NCI-H2227 treated with DMSO at 0.1 percent for 48 hours (cell line): Measurements from ENCODE around the gene HYCC1.

ENCODE experiments used
- DNase-seq: peaks from one replicate; lab custom pipeline; 2025; lab: John Stamatoyannopoulos, UW

Gene HYCC1

DNA sequence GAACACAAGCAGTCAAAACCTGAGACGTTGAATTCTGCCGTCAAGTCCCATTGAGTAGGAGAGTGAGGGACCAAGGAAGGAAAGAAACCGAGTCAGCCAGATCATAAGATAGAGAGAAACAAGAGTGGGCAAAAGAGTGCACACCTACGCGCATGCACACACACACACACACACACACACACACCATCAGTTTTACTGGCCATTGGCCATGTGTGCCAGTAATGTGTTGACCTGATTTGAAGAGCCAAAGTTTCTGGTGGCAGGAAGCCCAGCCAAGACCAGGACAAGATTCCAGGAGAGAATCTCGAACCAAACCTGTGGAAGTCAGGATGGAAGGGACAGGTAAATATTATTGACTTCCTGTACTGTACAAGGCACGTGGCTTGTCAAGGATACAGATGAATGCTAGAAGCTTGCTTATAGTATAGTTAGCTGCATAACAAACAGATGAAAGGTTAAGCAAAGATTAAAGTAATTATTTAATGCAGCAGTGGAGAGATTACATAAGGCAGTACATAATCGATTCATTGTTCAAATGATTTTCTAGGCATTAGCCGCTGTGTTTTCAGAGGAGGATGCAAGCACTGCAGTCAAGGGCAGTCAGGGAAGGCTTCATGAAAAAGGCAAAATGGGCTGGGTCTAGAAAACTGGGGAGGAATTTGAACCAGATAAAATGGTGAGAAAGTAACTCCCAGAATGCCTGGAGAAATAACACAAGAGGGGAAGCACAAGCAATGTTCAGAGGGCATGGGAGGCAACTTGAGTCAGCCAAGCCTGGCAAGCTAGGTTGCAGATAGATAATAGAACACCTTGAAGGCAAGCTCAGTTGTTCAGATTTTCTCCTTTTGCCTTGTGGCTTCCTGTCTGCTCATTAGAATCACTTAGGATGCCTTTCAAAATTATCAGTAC is 2.7 kb upstream of the HYCC1 start:
- DNase-seq: no peak

DNA sequence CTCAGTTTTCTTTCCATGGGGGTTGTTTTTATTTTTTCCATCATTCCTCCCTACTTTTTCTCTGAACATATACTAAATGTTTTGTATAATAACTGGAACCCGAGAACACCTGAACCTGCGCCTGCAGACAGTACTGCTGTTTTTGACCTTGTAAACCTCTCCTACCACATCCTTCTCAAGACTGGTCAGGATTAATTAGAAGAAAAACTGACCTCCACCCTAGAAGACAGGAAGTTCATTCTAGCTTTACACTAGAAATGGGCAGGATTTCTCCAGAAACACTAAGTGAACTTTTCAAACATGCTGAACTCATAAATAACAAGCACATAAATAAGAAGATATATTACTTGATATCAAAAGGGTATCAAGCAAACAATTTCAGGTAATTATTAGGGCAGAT is 751 bp upstream of the HYCC1 start:
- DNase-seq: no peak

DNA sequence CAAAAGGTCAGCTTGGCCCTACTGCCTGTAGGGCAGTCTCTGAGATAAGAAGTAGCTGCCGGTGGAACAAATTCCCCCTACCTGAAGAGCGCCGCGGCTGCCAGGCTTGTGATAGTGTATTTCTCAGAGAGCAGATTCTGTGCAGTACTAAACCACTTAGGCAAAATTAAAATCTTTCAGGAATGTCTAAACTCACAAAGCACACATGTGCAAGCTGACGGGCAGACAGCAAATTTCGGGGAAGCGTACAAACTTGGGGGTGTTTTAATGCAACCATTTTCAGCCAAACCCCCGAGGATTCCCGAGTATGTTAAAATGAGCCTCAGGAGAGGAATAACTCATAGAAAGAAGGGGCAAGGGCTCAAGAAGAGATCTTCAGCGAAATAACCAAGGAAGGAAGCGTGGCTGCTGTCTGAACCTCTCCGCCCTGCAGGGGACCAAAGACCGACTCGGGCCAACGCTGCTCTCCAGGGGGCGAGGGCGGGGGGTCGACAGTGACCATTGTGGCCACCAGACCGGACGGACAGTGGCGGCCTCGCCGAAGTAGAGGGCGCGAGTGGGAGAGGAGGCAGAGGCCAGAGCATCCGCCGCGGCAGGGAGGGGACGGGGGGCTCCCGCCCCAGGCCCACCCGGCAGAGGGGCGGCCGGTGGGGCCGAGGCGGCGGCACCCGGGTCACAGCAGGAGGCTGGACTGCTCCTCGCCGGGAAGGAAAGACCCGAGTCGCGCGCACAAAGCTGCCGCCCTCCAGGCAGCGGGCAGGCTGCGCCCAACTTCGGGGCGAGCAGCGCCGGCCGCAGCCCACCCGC is 819 bp downstream of the HYCC1 start:
- DNase-seq: peak; percentile 21

DNA sequence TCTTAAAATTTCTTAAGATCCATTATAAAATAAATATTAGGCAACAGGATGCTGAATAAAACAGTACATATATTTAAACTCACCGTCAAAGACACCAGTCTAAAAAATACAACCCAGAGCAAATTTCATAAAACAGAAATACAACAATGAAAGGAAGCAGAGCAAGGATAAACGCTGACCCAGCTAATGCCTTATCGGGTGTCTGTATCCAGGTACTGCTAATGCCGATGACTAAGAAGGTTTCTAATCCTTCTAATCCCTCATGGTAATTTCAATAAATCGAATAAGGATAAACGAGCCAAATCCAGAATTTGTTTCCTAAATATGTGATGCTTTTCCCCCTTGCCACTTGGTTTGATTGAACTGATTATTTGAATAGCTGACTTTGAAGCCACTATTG is 1.7 kb downstream of the HYCC1 start:
- no peak for DNase-seq

DNA sequence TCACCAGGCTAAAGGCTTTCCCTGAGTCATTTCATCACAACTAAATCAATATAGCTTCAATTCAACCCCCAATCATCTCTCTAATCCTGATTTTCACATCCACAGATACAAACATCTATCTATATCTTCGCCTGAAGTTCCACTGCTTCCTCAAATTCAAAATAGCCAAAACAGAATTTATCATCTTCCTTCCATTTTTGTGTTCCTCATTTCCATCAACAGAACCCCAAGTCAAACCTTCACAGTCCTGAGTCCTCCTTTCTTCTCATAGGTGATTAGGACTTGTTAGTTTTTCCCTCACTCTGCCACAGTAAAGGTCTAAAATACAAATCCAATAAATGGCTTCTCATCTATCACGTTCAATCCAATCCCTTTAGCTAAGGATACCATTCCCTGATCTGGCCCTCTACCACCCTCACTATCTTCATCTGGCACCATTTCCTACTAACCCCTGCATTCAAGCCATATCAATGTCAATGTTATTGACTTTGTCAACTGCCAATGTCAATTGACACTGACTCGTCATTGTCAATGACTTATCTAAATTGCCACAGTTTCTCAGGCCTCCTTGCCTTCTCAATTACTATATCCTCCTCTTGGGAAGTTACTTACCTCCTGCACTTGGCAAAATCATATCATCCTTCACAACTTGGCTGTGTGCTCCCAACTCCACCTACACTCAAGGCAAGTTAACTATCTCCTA is 2.6 kb downstream of the HYCC1 start:
- no peak for DNase-seq

DNA sequence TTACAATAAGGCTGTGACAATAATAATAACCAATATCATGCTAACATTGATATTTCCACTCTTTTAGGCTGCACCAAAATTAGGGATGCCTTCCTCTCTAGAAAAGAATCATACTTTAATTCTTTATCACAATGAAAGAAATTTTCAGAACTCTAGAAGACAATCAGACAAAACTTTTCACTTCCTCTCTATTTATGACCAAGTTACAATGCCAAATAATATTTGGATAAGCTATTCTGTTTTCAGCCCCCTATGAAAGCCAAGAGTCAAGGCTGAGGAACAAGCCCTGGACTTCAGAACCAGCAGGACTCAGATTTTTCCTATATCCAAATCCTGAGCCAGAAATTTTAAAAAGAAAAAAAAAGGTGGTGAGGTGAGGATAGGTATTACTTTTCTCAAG is 4.6 kb downstream of the HYCC1 start:
- no peak for DNase-seq

DNA sequence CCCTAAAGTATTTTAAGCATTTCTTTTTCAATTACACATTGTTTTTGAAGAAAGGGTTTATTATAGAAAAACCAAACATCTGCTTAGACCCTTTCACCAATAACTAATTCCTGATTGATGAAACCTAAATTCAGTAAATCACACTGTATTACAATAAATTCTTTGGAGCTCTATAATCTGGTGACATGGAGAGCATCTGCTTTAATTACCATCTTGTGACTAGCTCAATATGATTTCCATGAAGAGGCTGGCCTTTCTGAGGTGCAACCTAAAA is 9.7 kb downstream of the HYCC1 start:
- DNase-seq: no peak

DNA sequence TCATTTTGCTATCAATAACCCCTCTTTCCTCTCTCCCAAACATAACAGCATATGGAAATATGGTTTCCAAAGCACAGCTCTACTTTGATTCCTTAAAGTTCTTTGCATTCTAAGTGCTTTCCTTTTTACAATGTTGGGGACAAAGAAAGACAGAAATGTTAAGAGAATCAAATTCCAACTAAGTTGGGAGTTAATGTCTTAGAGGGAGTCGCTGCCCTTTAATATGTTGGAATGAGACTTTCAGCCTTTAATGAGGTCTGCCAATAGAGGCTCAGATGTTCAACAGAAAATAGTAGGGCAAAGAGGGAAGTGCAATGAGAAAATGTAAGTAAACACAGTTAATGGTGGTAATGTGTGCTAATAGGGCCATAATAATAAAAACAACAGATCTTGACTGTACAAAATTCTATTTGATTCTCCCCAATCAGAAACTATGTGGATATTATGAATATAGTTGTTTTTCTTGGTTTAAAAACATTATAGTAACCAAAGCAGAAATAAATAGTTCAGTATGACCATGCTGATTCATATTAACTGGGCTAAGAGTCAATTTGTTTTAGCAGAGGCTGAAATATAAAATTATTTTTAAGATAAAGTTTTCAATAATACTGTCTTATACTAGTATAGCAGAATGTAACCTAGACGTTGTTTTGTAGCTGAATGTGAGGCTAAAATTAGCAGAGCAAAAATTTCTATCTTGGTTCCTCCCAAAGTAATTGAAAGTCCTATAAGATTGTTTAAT is 10.3 kb downstream of the HYCC1 start:
- no peak for DNase-seq

DNA sequence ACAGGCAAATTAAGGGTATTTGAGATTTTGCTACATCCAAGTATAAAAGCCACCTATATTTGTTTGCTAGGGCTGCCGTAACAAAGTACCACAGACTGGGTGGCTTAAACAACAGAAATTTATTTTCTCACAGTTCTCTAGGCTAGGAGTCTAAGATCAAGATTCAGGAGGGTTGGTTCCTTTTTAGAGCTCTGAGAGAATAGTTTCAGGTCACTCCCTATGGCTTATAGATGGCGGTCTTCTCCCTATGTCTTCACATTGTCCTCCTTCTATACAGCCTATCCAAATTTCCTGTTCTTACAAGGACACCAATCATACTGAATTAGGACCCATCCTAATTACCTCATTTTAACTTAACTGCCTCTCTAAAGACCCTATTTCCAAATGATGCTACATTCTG is 11.2 kb downstream of the HYCC1 start:
- DNase-seq: no peak

DNA sequence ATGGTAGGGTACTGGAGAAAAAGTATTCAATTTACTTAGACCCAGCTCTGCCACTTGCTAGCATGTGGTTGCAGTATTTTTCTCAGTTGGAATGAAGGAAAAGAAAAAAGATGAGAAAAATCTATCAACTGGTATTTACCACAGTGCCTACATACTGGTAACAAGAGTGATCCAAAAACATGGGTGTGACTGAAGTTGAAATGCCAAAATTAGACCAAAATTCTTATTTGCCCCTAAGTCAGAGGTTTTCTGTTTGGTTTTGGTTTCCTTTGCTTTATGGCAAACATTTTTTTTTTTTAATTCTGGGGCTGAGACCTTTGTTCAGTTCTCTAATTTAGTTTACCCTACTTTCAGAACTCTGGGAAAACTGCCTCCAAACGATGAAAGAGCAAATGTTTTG is 12.3 kb downstream of the HYCC1 start:
- DNase-seq: no peak

DNA sequence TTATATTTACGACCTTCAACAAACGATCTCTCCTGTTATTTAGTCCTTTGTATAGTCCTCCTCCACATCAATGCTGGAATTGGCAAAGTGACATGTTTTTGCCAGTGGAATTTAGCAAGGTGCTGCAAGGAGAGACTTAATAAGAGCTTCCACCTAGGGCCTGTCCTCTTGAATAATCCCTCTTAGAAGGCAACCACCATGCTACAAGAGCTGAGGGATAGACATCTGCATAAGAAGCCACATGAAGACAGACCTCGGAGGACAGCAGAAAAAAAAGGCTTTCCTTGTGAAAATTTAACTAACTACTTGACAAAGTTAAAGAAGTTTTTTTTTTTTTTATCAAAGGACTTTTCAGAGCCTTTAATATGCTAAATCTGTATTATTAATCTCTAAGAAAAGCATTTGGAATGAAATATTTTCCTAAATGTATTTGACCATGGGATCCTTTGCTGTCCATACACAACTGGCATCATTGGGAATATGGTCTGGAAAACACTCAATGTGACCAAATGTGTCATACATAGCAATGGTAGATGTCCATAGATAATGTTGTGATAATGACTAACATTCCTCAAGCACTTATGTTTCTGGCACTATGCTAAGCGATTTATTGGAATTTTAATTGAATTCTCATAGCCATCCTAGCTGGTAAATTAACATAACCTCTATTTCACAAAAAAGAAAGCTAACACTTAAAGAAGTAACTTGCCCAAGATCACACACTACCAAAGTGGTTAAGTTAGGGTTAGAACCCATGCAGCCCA is 13.2 kb downstream of the HYCC1 start:
- no peak for DNase-seq

DNA sequence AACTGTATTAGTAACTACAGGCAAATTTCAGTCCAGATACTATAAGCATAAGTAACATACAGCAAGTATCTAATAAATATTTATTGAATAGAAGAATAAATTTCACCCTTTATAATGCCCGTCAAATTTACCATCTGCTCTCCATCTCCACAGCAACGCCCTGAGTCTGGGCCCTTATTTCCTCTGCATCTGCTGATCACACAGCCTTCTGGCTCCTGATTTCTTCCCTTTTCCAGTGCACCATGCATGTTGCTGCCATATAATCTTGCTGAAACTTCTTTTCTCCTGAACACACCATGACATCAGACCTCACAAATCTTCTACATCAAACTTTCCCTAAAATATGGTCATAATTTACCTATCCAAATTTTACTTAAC is 15.4 kb downstream of the HYCC1 start:
- no peak for DNase-seq

DNA sequence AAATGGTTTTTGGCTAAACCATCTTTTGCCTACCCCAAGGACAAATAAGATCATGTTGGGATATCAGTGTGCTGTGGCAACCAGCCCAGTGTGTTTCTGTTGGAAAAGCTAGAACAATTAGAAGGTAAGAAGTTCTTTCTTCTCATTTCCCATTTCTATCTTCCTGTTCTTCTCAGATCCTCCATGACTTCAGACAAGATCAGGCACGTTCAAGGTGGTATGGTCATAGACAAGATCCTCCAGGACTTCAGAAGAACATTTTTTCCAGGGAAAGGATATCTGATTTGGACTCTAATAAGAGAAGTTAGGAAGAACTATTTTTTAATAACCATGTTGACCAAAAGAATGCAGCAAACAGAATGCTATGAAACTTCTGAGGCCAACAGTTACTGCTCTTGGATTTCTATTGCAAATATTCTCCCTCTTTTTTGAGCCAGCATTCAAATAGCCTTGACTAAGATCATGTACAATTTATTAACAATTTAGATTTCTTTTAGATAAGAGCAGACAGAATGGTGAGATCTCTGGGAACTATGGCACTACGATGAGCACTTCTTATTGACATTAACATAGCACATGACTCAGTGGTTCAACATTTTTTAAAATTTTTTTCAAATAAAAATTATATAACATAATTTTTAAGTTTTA is 15.9 kb downstream of the HYCC1 start:
- DNase-seq: no peak

DNA sequence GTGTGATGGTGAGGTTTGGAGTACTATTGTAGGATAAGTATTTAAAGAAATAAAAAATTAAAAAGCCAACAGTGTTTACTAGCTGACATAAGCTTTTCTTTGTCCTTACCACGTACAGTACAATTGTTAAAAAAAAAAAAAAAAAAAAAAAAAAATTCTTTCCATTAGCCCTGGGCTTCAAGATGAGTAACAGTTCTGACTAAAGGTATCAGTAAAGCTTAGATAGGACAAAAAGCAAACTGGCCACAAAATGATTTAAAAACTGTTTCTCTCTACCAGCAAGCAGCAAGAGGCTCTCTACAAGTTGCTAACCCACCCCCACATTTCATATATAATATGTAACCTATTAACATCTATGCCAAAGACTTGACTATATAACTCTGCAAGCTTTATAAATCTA is 17.5 kb downstream of the HYCC1 start:
- no peak for DNase-seq

DNA sequence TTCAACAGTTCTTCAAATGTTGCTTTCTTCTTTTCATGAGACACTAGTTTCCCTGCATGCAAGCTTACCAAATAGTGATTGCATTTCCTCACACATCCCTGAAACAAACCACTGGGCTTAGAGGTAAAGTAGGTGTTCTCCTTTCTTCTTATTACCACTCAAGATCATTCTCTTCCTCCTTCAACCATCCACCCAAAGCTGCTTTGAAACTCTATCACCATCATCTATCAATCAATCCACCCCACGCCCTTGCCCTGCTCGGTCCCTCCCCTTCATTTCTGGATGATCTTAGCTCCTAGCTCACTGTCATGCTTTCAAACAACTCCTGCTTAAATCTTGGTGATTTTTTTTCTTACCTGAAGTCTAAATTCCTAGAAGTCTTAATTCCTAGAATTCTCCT is 18.9 kb downstream of the HYCC1 start:
- no peak for DNase-seq

DNA sequence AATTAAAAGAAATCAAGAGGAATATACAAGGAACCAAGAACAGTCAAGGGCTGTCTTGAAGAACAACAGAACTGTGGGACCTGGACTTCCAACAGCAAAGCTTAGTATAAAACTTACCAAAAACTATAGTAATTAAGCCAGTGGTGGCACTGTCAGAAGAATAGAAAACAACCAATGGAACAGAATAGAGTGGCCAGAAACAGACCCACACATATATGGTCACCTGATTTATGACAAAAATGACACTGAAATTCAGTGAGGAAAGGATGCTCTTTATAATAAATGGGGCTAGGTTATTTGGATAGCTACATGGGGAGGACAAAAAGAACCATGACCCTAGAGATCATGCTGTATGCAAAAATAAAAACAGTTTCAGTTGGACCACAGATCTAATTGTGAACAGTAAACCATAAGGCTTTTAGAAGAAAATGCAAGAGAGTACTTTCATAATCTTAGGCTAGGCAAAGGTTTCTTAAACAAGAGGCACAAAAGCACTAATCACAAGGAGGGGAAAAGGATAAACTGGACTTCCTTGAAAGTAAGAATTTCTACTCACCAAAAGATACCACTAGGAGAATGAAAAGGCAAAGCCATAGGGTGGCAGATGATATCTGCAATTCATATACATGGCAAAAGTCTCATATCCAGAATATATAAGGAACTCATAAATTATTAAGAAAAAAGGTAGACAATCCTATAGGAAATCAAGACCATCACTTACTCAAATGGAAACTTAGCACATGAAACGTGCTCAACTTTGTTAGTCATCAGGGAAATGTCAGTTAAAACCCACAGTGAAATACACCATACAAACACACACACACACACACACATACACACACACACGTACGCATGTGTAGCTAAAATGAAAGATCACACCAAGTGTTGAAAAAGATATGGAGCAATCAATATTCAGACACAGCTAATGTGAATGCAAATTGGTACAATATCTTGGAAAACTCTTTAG is 20.8 kb downstream of the HYCC1 start:
- DNase-seq: no peak

DNA sequence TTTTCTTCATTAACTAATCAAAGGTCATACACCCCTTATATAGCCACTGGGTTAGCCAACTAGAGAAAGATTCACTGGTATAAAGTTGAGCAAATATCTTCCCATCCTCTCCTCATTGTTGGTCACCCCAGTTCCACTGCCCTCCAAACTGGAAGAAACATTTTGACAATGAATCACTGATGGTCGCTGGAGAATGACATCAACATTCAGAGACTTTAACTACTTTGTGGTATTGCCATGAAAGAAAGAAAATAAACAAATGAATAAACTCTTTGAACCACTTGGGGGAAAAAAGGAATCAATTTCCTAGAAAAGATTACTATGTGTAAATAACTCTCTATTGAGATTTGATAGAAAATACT is 23.4 kb downstream of the HYCC1 start:
- no peak for DNase-seq

DNA sequence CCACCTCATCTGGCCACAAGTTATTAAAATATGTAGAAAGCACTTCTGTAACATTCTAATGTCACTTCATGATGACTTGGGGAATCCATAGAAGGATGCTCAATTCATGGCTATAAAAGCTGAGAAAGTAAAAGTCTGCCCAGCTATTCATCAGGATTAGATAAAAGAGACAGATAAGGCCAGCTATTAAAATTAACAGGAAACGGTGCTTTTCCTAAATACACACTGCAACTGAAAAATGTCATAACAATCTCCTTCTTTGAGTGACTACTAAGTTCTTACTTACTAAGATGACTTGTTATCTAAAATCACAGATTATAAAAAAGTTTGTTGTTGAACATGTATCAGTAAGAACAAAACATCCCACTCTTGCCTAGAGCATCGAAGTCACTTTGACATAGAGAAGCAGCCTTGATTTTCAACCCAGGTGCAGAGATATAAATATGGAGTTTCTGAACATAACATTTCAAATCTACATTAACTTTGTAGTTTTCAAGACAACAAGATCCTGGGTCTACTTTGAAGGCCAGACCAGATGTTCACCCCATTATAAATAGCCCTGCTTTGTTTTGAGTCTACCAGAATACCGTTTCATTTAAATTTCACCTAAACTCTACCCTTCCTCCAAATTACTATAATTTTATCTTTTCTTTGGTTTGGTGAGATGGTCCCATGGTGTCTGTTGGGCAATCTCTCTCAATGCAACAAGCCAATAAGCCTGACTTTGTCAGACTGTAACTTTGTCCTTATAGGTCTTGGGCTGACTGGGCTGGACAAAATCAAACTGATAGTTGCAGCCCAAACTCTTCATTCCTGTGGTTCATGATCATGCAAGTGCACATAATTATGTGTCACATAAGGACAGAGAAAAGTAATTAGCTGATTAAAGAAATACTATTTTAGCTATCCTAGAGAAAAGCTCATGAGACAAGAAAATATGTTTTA is 24.0 kb downstream of the HYCC1 start:
- no peak for DNase-seq

DNA sequence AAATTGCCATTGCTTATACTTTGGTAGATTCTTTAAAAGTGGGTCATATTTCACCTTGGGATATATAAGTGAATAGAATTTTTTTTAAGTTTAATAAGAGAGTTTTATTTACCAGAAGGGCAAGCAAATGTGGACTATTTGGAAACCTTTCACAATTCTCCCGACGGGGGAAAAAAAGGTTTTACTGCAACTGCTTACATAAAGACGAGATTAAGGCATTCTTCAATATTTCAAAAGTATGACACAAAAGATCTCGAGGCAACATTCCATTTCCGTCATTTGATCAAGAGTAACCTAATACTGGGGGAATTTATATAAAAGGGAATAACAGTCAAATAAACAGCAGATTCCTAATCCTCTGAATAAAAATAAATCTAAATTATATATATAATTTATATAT is 28.5 kb downstream of the HYCC1 start:
- no peak for DNase-seq
